Testis (tissue), 3 donors: ENCODE data around the gene PAPOLA. TPM values are rescaled to one million over a fixed set of nuclear protein-coding genes. Genes with fewer than 3 reads are reported as not detected.

Experiments used
- DNase-seq: peaks from one replicate; pipeline ENCODE4 v3.0.0-alpha.2; 2019
- H3K27ac ChIP-seq, 2 donors: fragments of 200-600 bp; sonication (generic); one replicate each; pipeline ENCODE4 v1.5.1; 2019
- H3K27me3 ChIP-seq: fragments of 200-600 bp; sonication (generic); one replicate; pipeline ENCODE4 v1.5.1; 2019
- H3K36me3 ChIP-seq: fragments of 200-600 bp; sonication (generic); one replicate; pipeline ENCODE4 v1.5.1; 2017; ENCODE audit warnings: low read depth; ENCODE audit errors: missing control alignments
- H3K4me1 ChIP-seq: fragments of 200-600 bp; sonication (generic); one replicate; pipeline ENCODE4 v1.5.1; 2019
- H3K4me3 ChIP-seq, 2 donors: fragments of 200-600 bp; sonication (generic); one replicate each; pipeline ENCODE4 v1.5.1; 2017 to 2019
- H3K9me3 ChIP-seq: fragments of 200-600 bp; sonication (generic); one replicate; pipeline ENCODE4 v1.5.1; 2017
- POLR2A ChIP-seq: fragments of 450-650 bp; IDR thresholded peaks from one replicate; pipeline ENCODE4 v1.6.1; 2017; ENCODE audit warnings: antibody characterized with exemption, mild to moderate bottlenecking, moderate library complexity
- whole genome bisulfite sequencing, 2 donors: methylation state at CpG; one replicate each; pipeline ENCODE4 v1.1.5; 2018; 5-methylcytosine and 5-hydroxymethylcytosine counted together
- intact Hi-C: fragments of 100-400 bp; cut with DNase I; formaldehyde crosslinking; loops from one replicate; pipeline ENCODE4 v1.15.1; 2023; ENCODE audit warnings: low total_unique reads
- polyA plus RNA-seq: library from polyadenylated mRNA; stranded (reverse); fragments of 350-450 nt; fragmentation: Illumina TruSeq; extraction: RNeasy Lipid Tissue Mini Kit (QIAGEN cat#74804); gene quantifications from one replicate; pipeline ENCODE4 v1.2.3, GENCODE V29; 2014; ENCODE audit warnings: low read depth, low replicate concordance; ENCODE audit not compliant: insufficient read depth
- total RNA-seq, 2 donors: library from RNA; depleted of rRNA; stranded (reverse); fragments of >200 nt; gene quantifications; one replicate each; pipeline ENCODE4 v1.2.3, GENCODE V29; 2016
- TF ChIP-seq, protein P1 (sequence below), 3 experiments: fragments of 450-650 bp in 2 of 3; fragments of 200-600 bp in 1 of 3; sonication (generic) in 1 of 3; IDR thresholded peaks; one replicate each; pipeline ENCODE4 v1.5.1; 2016 to 2019; ENCODE audit warnings: antibody characterized with exemption in 3 of 3, mild to moderate bottlenecking in 2 of 3, moderate library complexity in 1 of 3

PAPOLA gene
- total and polyA plus RNA-seq, 3 donors from 2014 or later = 166 to 255 (median 194) TPM

DNA sequence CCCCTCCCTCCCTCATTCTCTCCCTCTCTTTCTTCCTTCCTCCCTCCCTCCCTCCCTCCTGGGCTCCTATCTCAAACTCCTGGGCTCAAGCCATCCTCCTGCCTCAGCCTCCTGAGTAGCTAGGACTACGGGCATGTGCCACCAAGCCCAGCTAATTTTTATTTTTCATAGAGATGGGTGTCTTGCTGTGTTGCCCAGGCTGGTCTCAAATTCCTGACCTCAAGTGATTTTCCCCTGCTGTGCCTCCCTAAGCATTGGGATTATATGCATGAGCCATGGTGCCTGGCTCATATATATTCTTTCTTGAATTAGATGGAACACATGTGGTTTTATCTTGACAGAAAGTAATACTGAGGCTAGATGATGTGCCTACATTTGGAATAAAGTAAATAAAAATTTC is 14.2 kb downstream of the PAPOLA start:
- Histone ChIP-seq H3K27me3 (no peaks in the 10 kb centered on the region), H3K4me3 (no peak overlapping the region), H3K9me3 (no peaks in the 10 kb centered on the region), H3K36me3 (no peaks in the 10 kb centered on the region), H3K4me1 (peaks cover 4% of the 10 kb centered on the region), H3K27ac (no peak overlapping the region)
- intact Hi-C loops = no loop called here
- no peak for TF ChIP-seq POLR2A
- TF ChIP-seq, protein P1, sequence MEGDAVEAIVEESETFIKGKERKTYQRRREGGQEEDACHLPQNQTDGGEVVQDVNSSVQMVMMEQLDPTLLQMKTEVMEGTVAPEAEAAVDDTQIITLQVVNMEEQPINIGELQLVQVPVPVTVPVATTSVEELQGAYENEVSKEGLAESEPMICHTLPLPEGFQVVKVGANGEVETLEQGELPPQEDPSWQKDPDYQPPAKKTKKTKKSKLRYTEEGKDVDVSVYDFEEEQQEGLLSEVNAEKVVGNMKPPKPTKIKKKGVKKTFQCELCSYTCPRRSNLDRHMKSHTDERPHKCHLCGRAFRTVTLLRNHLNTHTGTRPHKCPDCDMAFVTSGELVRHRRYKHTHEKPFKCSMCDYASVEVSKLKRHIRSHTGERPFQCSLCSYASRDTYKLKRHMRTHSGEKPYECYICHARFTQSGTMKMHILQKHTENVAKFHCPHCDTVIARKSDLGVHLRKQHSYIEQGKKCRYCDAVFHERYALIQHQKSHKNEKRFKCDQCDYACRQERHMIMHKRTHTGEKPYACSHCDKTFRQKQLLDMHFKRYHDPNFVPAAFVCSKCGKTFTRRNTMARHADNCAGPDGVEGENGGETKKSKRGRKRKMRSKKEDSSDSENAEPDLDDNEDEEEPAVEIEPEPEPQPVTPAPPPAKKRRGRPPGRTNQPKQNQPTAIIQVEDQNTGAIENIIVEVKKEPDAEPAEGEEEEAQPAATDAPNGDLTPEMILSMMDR (IDR thresholded peaks at IDR 0.05) = no peak
- WGBS, 2 donors = 58 to 67% methylated on average over 1 of the region's 1 CpG
- no peak for DNase-seq

DNA sequence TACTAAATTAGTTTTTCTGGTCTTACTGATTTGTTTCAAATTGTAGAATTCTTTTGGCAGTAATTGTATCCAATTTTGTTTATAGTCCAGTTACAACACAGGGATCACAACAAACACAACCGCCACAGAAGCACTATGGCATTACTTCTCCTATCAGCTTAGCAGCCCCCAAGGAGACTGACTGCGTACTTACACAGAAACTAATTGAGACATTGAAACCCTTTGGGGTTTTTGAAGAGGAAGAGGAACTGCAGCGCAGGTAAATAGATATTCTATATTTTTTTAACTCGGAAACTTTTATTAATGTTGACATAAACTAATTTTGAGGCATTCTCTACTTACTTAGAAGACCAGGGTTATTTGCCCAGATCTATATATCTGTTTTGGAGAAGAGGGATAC is 17.8 kb downstream of the PAPOLA start:
- no peaks in the 10 kb centered on the region for H3K27me3 ChIP-seq
- H3K9me3 ChIP-seq = no peaks in the 10 kb centered on the region
- no peaks in the 10 kb centered on the region for H3K36me3 ChIP-seq
- H3K4me3 ChIP-seq = no peak overlapping the region
- 66 to 71% methylated on average over 4 of the region's 4 CpGs for WGBS, 2 donors
- no peak for TF ChIP-seq POLR2A
- TF ChIP-seq, protein P1 (IDR thresholded peaks at IDR 0.05) = no peak
- no peak overlapping the region for H3K27ac ChIP-seq
- intact Hi-C loops = no loop called here
- peak; percentile 14 for DNase-seq
- H3K4me1 ChIP-seq = peaks cover 4% of the 10 kb centered on the region

DNA sequence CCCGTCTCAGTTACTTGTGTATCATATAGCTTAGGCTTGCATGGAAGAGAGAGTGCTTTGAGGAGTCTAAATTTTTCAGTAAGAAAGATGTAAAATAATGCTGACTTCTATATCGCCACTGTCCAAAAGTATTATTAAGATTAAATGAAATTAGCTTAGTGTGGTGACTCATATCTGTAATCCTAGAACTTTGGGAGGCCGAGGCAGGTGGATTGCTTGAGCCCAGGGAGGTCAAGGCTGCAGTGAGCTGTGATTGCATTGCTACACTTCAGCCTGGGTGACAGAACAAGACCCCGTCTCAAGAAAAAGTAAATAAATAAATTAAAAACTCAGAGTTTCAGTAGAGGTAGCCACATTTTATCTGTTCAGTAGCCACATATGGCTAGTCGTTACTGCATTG is 23.3 kb downstream of the PAPOLA start:
- Histone ChIP-seq H3K4me1 (no peaks in the 10 kb centered on the region), H3K9me3 (no peaks in the 10 kb centered on the region), H3K27ac (no peak overlapping the region), H3K4me3 (no peak overlapping the region), H3K27me3 (no peaks in the 10 kb centered on the region), H3K36me3 (no peaks in the 10 kb centered on the region)
- WGBS, 2 donors = 66 to 77% methylated on average over 5 of the region's 5 CpGs
- no peak for DNase-seq
- intact Hi-C loops = no loop called here
- TF ChIP-seq, protein P1 (IDR thresholded peaks at IDR 0.05) = no peak
- TF ChIP-seq POLR2A = no peak

DNA sequence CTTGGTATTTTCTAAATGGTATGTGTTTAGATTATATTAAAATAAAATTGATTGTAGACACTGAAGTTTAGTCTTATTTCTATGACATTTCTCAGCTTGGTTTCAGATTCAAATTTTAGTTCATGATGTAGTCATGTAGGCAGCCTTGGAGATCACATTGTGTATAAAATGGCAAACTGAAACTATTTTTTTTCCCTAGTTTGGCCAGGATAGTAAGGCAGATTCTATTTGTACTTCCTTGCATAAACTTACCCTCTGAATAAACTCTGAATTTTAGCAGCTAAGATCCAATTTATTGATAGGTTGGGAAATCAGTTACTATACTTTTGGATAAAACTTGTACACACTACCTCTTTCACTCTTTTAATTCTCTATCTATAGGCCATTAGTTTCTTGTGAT is 30.4 kb downstream of the PAPOLA start:
- Histone ChIP-seq H3K4me1 (no peaks in the 10 kb centered on the region), H3K27me3 (no peaks in the 10 kb centered on the region), H3K36me3 (no peaks in the 10 kb centered on the region), H3K4me3 (no peak overlapping the region), H3K27ac (no peak overlapping the region), H3K9me3 (no peaks in the 10 kb centered on the region)
- DNase-seq = no peak
- TF ChIP-seq, protein P1 (IDR thresholded peaks at IDR 0.05) = no peak
- TF ChIP-seq POLR2A = no peak
- intact Hi-C loops = no loop called here

DNA sequence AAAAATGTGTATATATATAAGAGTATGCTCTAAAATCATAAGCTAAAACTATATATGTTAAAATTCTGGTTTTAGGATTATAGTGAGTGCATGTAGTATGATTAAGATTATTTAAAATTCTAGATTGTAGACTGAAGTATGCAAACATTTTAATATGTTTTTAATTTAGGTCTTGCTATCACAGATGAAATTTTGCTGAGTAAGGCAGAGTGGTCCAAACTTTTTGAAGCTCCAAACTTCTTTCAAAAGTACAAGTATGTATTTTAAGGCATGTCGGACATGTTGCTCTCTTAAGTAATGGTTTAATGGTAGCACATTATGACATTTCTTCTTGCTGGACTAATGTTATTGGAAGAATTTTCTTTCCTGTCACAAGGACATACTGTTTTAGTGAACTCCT is 34.6 kb downstream of the PAPOLA start:
- TF ChIP-seq, protein P1 (IDR thresholded peaks at IDR 0.05) = no peak
- no peak for TF ChIP-seq POLR2A
- no peak for DNase-seq
- no peak overlapping the region for H3K4me3 ChIP-seq
- no peak overlapping the region for H3K27ac ChIP-seq
- no peaks in the 10 kb centered on the region for H3K36me3 ChIP-seq
- WGBS, 2 donors = 95 to 96% methylated on average over 1 of the region's 1 CpG
- H3K27me3 ChIP-seq = no peaks in the 10 kb centered on the region
- H3K4me1 ChIP-seq = no peaks in the 10 kb centered on the region
- H3K9me3 ChIP-seq = no peaks in the 10 kb centered on the region
- intact Hi-C loops = no loop called here
